NCI-H524 treated with DMSO at 0.1 percent for 48 hours (cell line): ENCODE data around the gene CENPA.
"Not testable (repeated sequence)": the region's sequence is repeated elsewhere in the genome, so short reads cannot be mapped to it uniquely, and the experiment has no call there.

Experiments used
- DNase-seq: peaks from one replicate; lab custom pipeline; 2025; lab: John Stamatoyannopoulos, UW

CENPA gene

DNA sequence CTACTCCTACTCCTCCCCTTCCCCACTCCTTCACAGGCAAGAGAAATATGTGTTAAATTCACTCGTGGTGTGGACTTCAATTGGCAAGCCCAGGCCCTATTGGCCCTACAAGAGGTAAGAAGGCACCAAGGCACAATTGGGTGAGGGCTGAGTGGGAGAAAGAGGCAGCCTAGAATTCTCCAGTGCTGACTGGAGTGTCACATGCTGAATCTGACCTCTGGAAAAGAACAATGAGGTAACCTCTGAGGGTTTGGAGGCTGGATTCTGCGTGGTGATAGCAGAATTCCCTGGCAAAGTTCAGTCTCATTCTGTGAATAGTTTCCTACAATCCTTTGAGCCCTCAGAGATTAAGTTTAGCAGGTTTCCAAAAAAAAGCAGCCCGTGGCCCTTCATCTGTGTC is 6.9 kb downstream of the CENPA start:
- DNase-seq = no peak

DNA sequence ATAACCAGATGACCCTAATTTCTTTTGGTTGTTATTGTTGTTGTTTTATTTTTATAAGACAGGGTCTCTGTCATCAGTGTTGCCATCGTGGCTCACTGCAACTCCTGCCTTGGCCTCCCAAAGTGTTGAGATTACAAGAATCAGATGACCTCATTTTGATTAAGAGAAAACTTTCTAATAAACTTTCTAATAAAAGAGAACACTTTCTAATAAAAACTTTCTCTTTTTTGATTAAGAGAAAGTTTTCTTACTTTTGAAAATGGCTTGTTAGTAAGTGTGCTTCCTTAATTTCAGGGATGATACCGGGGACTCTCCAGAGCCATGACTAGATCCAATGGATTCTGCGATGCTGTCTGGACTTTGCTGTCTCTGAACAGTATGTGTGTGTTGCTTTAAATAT is 7.7 kb downstream of the CENPA start:
- DNase-seq = no peak

DNA sequence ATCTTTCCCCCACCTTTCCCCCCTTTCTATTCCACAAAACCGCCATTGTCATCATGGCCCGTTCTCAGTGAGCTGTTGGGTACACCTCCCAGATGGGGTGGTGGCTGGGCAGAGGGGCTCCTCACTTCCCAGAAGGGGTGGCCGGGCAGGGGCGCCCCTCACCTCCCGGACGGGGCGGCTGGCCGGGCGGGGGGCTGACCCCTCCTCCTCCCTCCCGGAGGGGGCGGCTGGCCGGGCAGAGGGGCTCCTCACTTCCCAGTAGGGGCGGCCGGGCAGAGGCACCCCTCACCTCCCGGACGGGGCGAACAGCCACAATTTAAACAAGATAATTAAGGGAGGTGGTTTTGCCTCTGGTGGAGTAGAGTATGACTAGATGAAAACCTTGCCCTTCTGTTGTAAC is 9.3 kb downstream of the CENPA start:
- not testable (repeated sequence) for DNase-seq

DNA sequence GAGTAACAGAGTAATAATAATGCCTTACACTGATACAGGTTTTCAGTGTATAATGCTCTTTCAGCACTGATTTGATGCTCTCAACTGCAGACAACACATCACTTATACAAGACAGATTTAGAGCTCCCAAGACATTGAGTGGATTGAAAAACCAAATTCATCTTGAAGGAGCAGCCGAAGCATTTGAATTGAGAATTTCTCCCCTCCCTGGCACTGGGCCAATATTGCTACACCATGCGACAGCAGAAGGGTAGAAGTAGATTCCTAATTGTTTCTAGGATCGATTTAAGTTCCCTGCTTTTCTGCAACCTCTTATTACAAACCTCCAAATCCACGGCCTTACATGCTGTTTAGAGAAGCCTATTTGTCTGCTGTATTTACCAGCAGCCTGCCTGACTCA is 15.5 kb downstream of the CENPA start:
- DNase-seq = no peak

DNA sequence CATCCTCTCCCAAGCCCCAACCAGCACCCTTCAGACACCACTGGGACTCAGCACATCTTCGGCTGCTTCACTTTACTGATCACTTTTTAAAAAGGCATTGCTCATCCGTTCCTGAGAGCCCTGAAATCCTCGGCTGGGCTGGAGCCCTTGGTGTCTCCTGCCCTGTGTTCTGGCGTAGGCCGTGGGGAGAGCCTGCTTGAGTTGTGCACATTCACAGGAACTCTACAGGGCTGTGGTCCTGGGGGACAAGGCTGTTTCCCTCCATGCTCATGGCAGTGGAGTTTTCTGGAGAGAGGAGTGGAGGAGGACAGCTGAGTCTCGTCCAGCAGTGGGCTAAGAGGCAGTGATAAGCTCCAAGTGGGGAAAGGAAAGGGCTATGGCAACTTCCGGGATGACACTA is 15.9 kb downstream of the CENPA start:
- no peak for DNase-seq

DNA sequence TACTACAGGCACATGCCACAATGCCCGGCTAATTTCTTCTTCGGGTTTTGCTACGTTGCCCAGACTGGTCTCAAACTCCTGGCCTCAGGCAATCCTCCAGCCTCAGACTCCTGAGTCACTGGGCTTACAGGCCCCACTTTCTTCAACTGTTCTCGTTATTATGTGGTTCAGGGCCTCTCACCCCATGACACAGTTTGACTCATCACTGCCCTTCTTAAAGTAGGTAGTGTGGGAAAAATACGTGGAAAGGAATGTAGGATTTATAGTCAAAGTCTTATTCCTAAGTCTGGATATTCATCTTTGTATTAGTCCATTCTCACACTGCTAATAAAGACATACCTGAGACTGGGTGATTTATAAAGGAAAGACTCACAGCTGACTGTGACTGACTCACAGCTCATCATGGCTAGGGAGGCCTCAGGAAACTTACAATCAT is 19.4 kb downstream of the CENPA start:
- no peak for DNase-seq

DNA sequence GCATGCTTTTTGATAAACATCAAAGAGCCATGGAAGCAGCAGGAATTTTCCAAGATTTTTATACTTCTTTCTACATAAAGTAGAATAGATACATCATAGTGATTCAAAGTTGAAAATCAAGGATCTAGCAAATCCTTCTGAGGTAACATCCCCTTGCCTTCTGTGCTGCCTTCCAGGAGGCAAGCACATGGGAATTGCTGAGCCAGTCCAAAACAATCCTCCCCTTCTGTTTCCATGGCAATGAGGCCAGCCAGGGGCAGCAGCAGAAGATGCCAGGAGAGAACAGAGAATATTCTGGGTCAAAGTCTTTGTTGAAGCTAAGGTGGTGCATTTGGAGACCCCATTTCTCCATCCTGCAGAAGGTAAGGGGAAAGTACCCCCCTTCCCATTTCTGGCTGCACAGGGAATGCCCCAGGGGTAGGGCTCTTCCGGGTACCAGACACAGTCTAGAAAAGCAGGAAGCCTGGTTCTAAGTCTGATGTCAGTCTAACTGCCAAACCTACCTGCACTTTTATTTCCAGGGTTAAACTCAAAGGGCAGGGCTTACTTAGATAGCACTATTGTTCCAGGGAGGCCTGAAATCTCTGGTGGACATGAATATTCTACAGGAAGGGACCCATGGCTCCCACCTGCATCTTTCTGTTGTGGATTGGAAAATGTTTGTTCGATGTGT is 22.1 kb downstream of the CENPA start:
- DNase-seq = no peak

DNA sequence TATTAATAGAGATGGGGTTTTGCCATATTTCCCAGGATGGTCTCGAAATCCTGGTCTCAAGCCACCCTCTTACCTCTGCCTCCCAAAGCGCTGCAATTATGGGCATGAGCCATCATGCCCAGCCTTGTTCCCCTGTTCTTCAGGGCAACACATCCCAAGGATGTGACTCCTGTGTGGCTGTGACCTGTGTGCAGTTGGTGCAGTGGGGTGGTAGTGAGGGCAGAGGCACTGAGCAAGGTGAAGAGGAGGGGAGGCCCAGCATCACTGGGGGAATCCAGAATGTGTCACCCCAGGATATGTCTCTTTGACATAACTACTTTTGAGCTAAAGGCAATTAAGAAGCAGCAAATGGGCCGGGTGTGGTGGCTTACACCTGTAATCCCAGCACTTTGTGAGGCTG is 23.4 kb downstream of the CENPA start:
- no peak for DNase-seq

DNA sequence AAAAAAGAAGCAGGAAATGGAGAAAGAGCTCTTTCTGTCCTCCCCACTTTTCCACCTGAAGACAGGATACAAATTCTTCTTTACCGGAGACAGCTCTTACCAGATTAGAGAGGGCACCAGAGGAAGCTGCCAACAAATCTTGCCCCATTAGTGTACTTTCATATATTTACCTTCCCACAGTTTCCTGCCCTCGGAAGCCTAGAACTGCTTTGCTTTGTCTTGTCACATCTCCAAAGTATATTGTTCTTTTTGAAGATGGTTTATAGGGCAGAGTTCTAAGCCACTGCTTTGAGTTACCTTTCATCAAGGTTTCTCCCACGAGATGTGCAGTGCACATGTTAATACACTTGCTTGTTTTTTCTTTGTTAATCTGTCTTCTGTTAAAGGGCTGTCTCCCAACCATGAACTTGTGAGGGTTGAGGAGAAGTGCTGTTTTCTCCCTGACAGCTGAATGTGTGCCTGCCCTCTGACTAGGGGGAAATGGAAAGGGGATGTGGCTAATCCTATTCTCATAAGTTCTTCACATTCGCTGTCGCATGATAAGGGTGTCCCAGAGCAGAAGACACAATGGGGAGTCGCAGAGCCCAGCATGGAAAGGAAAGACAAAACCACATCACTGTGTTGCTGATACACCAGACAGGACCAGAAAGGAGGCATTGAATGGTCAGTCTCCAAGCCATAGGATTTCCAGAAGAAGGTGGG is 24.2 kb downstream of the CENPA start:
- no peak for DNase-seq

DNA sequence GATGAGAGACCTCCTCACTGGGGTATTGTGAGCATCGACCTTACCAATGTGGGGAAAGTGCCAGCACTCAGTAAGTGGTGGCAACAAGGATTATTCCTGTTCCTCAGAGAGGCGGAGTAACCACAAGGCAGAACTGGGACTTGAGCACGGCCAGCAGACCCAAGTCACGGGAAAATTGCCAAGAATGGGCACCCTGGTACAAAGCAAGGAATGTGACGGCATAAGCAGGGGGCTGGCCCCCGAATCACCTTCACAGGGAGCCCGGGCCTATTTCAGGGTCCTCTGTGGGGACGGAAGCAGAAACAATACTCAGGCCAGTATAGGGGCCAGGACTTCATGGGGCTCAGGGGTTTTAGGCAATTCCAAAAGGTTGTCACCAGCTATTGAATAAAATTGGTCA is 25.4 kb downstream of the CENPA start:
- no peak for DNase-seq

DNA sequence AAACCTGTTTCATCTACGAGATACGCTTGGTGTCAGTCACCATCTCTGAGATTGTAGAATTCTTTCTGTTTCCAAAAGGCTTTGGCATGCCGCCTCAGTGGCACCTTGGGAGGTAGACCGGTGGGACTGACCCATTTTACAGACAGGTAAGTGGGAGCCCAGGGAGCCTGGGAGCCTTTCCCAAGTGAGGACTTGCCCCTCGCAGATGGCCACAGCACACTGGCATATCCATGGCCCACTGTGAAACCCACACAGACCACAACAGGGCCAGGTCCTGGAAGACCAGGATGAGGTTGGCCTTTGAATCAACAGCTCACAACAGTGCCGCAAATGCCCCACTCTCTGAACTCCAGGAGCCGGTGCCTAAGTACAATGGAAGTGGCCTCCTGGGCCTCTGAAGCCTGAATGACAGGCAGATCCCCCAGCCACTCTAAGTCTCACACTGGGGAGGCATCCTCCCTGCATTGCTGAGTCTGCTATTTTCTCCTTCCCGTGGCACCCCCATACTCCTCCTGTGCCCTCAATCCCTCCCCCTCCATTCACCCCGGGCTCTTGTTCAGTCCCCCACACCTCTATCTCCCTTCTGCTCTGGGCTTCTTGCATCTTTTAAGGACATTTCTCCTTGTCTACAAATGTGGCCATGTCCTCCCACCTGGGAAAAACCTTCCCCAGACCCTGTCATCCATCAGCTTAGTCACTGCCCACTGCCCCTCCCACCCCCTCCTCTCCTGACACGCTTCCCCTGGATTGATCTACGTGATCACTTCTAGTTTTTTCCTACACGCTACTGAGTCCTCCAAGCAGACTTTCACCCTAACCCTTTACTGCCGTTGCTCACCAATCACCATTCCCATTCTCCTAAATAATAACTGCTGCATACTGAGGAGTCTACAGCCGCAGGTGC is 26.2 kb downstream of the CENPA start:
- no peak for DNase-seq

DNA sequence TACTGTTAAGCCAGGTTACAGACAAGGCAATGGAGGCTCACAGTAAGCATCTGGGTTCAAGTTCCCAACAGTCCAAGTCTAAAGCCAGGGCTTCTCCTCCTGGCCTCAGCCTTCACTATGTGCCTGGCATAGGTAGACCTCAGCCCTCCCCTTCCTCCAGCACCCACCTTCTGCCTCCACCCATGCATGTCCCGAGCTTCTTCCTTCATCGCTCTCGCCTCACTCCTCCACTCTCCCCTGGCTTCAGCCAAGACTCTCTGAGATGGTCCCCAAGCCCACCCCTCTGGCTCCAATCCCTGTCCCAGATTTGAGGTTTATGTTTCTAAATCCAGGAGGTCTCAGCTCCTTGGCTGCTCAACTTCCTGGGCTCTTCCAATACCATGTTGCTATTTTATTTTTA is 26.9 kb downstream of the CENPA start:
- no peak for DNase-seq

DNA sequence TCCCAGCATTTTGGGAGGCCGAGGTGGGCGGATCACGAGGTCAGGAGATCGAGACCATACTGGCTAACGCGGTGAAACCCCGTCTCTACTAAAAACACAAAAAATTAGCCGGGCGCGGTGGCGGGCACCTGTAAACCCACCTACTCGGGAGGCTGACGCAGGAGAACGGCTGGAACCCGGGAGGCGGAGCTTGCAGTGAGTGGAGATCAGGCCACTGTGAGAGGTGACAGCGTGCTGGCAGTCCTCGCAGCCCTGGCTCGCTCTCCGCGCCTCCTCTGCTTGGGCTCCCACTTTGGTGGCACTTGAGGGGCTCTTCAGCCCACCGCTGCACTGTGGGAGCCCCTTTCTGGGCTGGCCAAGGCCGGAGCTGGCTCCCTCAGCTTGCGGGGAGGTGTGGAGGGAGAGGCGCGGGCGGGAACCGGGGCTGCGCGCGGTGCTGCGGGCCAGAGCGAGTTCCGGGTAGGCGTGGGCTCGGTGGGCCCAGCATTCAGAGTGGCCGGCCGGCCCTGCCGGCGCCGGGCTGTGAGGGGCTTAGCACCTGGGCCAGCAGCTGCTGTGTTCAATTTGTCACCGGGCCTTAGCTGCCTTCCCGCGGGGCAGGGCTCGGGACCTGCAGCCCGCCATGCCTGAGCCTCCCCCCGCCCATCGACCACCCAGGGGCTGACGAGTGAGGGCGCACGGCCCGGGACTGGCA is 28.4 kb downstream of the CENPA start:
- DNase-seq = not testable (repeated sequence)

DNA sequence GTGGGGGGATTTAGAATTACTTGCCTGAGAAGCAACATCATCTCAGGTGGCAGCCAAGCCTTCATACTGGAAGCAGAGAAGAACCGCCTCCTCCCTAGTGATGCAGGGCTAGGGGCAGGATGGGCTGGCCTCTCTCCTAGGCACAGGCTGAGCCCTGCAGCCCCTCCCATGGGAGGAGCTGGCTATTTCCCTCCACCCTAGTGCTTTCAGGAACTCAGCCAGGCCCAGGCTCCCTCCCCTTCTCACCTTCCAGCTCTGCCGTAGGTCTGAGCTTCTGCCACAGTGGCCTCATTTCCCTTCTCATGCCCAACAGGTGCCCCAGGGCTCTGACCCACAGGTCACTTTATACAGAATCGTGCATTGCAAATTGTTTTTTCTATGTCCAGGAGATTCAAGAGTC is 31.0 kb downstream of the CENPA start:
- DNase-seq = no peak

DNA sequence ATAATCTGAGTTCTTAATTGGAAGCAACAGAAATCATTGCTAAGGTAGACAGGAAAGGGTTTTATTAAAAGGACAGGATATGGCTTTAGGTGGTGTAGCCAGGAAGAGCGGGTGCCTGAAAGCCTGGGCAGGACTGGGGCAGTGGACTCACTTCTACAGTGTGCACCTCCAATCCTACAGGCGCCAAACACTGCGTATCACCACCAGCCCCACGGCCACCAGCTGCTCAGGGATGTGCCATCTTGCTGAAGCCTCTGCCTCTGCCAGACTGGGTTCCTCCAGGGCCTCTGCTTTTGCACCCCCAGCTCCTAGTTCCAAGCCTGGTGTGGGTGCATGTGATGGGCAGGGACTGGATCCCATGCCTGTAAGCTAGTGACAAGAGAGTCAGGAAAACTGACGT is 32.4 kb downstream of the CENPA start:
- DNase-seq = no peak

DNA sequence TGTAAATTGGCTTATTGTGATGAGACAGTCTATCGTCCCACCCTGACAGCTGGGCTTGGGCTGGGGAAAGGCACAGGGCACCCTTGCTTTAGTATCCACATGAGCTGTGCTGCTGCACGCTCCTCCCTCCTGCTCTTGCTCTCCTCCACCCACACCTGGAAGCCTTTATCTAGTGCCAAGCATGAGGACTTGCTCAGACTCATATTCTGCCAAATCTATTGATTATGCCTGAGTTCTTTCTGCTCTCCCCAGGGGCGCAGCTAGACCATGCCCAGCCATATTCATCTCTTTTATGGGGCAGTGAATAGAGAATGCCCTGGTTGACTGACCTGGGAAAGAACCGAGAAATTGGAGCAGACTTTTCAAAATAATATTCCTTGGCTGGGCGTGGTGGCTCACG is 33.1 kb downstream of the CENPA start:
- no peak for DNase-seq

DNA sequence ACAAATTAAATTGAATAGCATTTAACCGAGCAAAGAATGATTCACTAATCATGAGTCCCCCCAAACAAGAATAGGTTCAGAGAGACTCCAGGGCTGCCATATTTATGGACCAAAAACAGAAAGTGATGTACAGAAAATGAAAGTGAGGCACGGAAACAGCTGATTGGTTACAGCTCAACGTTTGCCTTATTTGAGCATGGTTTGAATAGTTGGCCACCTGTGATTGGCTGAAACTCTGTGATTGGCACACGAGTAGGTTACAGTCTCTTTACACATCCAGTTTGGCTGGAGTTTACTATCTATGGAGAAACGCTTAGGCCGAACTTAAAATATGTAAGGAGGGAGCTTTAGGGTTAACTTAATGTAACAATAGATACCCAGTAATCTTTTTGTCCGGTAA is 35.1 kb downstream of the CENPA start:
- DNase-seq = no peak

DNA sequence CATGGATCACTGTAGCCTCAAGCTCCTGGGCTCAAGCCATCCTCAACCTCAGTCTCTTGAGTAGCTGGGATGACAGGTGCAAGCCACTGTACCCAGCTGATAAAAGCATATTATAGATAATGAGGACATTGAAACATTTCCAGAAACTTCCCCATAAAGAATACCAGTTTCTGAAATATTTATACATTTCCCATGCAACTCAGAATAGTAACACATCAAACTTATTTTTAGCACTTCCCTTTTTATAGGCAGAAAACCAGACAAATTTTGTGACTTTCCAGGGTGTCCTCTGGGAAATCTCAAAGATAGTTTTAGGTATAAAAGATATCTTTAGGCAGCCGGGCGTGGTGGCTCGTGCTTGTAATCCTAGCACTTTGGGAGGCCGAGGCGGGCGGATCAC is 37.0 kb downstream of the CENPA start:
- DNase-seq = no peak

DNA sequence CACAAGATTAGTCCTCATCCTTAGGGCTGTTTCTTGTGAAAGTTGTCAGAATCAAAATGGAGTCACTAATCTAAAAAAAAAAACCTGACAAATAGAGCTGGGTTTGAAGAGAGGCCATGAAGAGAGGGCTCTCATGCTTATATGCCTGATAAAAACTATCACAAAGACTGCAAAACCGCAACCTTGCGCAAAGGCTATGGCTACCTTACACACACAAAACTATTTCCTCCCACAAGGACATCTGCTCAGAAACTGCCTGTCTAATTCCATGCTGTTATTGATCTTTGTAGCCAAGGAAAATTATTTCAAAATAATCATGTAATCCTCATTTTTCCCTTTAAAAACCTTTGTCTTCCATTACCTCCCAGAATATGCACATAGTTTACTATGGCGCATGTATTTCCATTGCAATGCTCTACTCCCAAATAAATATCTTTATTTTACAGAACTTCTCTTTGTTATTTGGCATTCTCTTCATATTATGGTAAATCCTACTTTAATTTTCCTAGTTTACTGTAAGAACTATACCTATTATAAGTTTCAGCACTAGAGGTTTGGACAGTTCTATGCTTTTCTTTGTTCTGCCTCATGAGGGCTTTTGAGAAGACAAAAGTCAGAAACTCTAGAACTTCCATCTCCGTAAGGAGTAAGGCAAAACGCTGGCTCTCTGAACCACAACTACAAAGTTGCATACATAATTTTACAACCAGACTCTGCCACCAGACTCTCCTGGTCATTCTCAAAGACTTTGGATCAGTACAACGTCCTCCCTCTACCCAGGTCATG is 52.5 kb downstream of the CENPA start:
- no peak for DNase-seq

DNA sequence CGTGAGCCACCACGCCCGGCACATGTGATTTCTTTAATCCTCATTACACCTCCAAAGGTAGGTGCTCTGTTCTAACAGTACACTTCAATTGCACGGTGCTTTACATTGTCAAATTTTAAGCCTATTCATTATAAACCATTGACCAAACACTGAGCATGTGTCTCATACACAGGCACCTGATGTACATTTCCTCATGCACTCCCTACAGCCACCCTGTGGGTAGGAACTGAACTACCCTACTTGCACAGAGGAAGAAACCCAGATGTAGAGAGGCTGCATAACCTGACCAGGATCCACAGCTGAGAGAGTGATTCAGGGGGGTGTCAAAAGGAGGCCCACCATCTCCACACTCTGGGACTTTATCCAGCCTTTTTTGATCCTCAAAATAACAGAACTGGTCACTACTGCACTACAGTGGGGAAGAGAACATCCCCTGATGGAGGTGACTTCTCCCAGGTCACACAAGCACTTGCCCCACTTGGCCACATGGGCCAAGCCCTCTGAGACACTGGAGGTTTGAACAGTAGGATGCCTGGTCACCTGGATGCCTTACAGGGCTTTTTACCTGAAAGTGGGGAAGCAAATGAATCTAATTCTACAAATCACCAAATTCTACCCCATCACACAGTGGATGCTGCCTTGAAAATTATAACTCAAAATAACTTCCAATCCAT is 55.2 kb downstream of the CENPA start:
- DNase-seq = no peak

DNA sequence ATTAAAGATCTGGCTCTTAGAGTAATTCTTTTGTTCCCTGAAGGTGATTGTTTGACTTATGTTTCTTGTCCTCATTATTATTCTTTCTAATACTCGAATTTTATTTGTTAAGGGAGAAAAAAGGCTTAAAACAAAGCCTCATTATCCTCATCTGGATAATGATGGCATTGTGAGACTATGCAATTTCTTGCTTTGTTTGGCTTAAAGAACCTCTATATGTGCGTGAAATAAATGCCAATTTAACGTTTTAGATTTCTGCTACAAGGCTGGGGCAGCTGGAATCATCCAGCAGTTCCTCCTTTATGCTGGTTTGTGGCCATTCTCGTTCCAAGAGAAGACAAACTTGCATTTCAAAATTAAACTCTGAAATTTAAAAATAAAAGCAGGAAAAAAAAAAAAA is 57.2 kb downstream of the CENPA start:
- DNase-seq = no peak
